ENCODE measurements around the gene DCAF11. TPM values are rescaled to one million over a fixed set of nuclear protein-coding genes. Genes with fewer than 3 reads are reported as not detected.
A peak's percentile ranks its signal among the peaks of the same experiment; 100 is the strongest.

The DCAF11 gene
- total and polyA plus RNA-seq, 2 donors (not counting 1 experiment from before 2014, with no cell fraction given): 64.5 to 96.3 TPM

DNA sequence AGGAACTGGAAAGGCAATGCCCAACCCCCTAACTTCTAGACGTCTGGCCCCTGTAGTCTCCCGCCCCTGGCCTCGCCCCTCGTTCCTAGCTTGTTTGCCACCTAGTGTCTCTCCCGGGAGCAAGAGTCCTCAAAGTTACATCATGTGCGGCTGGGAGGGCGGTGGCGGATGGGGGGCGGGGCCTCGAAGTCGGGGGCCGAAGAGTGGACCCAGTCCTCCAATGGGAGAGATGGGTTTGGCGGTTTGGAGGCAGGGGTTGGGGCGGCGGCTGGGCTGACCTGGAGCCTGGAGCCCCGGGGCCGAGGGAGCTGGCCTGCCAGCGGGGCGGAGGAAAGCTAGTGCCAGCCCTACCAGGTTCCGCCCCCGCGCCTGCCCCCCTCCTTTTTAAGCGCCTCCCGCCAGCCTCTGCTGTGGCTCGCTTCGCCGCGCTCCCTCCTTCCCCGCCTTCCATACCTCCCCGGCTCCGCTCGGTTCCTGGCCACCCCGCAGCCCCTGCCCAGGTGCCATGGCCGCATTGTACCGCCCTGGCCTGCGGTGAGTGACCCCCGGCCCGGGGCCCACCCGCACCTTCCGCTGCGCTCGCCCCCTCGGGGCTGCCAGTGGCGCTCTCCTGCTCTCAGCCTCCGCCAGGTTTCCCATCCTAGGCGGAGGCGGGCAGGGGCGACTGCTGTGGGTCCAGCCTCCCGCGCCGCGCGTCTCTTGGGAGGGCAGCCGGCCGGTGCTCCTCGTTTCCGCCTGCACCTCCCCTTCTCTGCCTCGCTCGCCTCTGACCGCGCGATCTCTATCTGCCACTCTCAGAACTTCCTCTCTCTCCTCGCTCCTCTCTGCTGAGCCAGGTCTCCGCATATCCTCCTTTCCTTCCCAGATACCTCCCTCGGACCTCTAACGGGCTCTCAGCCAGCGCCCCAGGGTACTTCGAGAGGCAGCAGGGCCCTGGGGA lies 20.4 kb upstream of the DCAF11 start, which contains the start of gene PCK2:
TSS of gene PCK2 (plus strand) at position 411 of the 940 bp plus-strand sequence. CDS start at position 506, 95 bp downstream.
- peaks cover 38% of the 10 kb centered on the region for H3K4me1 Mint-ChIP-seq
- H2AFZ ChIP-seq (ENCODE audit: insufficient read depth, low read depth, low read length, poor library complexity, severe bottlenecking): peak within 1 kb of the TSS; percentile 92
- DNase-seq: peak; percentile 81
- H3K4me2 ChIP-seq (replicated peaks; ENCODE audit: low read depth, low read length, poor library complexity, severe bottlenecking): peak within 1 kb of the TSS; percentile 95
- no peak for TF ChIP-seq EZH2 (IDR thresholded peaks at IDR 0.05; ENCODE audit: borderline replicate concordance, insufficient read depth, low read depth, low read length, poor library complexity, severe bottlenecking)
- TF ChIP-seq, protein P1, sequence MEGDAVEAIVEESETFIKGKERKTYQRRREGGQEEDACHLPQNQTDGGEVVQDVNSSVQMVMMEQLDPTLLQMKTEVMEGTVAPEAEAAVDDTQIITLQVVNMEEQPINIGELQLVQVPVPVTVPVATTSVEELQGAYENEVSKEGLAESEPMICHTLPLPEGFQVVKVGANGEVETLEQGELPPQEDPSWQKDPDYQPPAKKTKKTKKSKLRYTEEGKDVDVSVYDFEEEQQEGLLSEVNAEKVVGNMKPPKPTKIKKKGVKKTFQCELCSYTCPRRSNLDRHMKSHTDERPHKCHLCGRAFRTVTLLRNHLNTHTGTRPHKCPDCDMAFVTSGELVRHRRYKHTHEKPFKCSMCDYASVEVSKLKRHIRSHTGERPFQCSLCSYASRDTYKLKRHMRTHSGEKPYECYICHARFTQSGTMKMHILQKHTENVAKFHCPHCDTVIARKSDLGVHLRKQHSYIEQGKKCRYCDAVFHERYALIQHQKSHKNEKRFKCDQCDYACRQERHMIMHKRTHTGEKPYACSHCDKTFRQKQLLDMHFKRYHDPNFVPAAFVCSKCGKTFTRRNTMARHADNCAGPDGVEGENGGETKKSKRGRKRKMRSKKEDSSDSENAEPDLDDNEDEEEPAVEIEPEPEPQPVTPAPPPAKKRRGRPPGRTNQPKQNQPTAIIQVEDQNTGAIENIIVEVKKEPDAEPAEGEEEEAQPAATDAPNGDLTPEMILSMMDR (IDR thresholded peaks at IDR 0.05): peak; percentile 28
- ChIA-PET CTCF (interaction anchor here (0.8 to 12.1 kb wide), 16 partner anchors 11 to 214 kb away, joined by 3 to 292 read pairs (median 5); partner anchors contain the start of genes CIDEB, DCAF11, EMC9 and IPO4), POLR2A (interaction anchor here (0.6 to 4.1 kb wide), 11 partner anchors 13 to 149 kb away, joined by 3 to 35 read pairs (median 7); partner anchors contain the start of genes DCAF11, IRF9, NRL and PSME1)
- H3K9me3 ChIP-seq (ENCODE audit: control extremely low read depth in 1 of 3, control insufficient read depth in 2 of 3, insufficient read depth in 1 of 3, low read length in 2 of 3): no peaks in the 10 kb centered on the region
- H3K27ac Mint-ChIP-seq: peak within 1 kb of the TSS; percentile 92
- intact Hi-C loops (cut with micrococcal nuclease): loop anchor here (1.0 to 5.0 kb wide), 5 partner anchors 13 to 527 kb away; partner anchors contain the start of genes AP1G2, DCAF11, NRL and PSME1
- H3K9ac ChIP-seq (ENCODE audit: low read length): peak within 1 kb of the TSS; percentile 95
- peaks cover 2 to 20% of the 10 kb centered on the region in 2 experiments for H3K36me3 ChIP-seq (replicated peaks in 1 of 2; ENCODE audit: control extremely low read depth in 1 of 2, control insufficient read depth in 1 of 2, extremely low read depth in 1 of 2, insufficient read depth in 2 of 2, low read length in 1 of 2)
- WGBS (ENCODE audit: insufficient coverage): under 1% methylated on average over 61 of the region's 68 CpGs
- peak; percentile 66 for ATAC-seq (ENCODE audit: low read depth)
- peaks cover 33% of the 10 kb centered on the region for H3K79me2 ChIP-seq (ENCODE audit: control insufficient read depth, insufficient read depth, low read length)
- no peaks in the 10 kb centered on the region for H3K27me3 ChIP-seq (replicated peaks in 1 of 4; ENCODE audit: control extremely low read depth in 1 of 4, control insufficient read depth in 3 of 4, insufficient read depth in 4 of 4, low read length in 3 of 4)
- peaks cover 7% of the 10 kb centered on the region for H4K20me1 ChIP-seq (ENCODE audit: control insufficient read depth, insufficient read depth, low read length, poor library complexity, severe bottlenecking)
- peak within 1 kb of the TSS; percentile 62 to 97 (median 89) for H3K4me3 ChIP-seq (ENCODE audit: control extremely low read depth in 1 of 5, extremely low read depth in 1 of 5, insufficient read depth in 1 of 5, low read depth in 2 of 5, low read length in 4 of 5)
- H3K9me3 Mint-ChIP-seq (ENCODE audit: insufficient read depth): no peaks in the 10 kb centered on the region
- peak within 1 kb of the TSS; percentile 80 to 95 for H3K27ac ChIP-seq (ENCODE audit: low read length in 2 of 2)
- no peaks in the 10 kb centered on the region for H3K27me3 Mint-ChIP-seq
- peak within 1 kb of the TSS; percentile 95 for H3K4me3 Mint-ChIP-seq
- H3K4me1 ChIP-seq (ENCODE audit: control insufficient read depth in 2 of 2, insufficient read depth in 2 of 2, low read length in 2 of 2): peaks cover 5 to 35% of the 10 kb centered on the region in 2 donors
